Upper lobe of left lung (tissue), 6 donors: ENCODE results near the gene ACOXL. TPM values are rescaled to one million over a fixed set of nuclear protein-coding genes. Genes with fewer than 3 reads are reported as not detected.

Experiments
- ATAC-seq, 2 donors: fragments of 200-7000 bp; cut with Tn5 transposase; one replicate each; pipeline ENCODE4 v1.9.1; 2022; ENCODE audit warnings: mild to moderate bottlenecking in 2 of 2, moderate library complexity in 2 of 2; ENCODE audit not compliant: low FRiP score in 2 of 2
- DNase-seq, 2 donors: peaks; one replicate each; pipeline ENCODE4 v3.0.0-alpha.2; 2019 to 2020
- H3K27ac ChIP-seq, 4 donors: fragments of 200-600 bp; sonication (generic); one replicate each; pipeline ENCODE4 v1.5.1; 2016 to 2019
- H3K27me3 ChIP-seq, 4 donors: fragments of 200-600 bp; sonication (generic); one replicate each; pipeline ENCODE4 v1.5.1; 2017 to 2019
- H3K36me3 ChIP-seq, 4 donors: fragments of 200-600 bp; sonication (generic); one replicate each; pipeline ENCODE4 v1.5.1; 2016 to 2019
- H3K4me1 ChIP-seq, 4 donors: fragments of 200-600 bp; sonication (generic); one replicate each; pipeline ENCODE4 v1.5.1; 2018 to 2019
- H3K4me3 ChIP-seq, 4 donors: fragments of 200-600 bp; sonication (generic); one replicate each; pipeline ENCODE4 v1.5.1; 2017 to 2019; ENCODE audit warnings: mild to moderate bottlenecking in 2 of 4, moderate library complexity in 1 of 4
- H3K9me3 ChIP-seq, 4 donors: fragments of 200-600 bp; sonication (generic); one replicate each; pipeline ENCODE4 v1.5.1; 2018 to 2019
- CTCF ChIP-seq, 6 experiments: fragments of 450-650 bp in 4 of 6; fragments of 200-600 bp in 2 of 6; sonication (generic) in 2 of 6; IDR thresholded peaks; one replicate each; pipeline ENCODE4 v1.5.1; 2016 to 2019; ENCODE audit warnings: antibody characterized with exemption in 6 of 6
- EP300 ChIP-seq, 4 donors: sonication (generic); formaldehyde crosslinking; IDR thresholded peaks; one replicate each; pipeline ENCODE4 v1.5.1; 2017; ENCODE audit warnings: antibody characterized with exemption in 4 of 4, control low read depth in 2 of 4
- POLR2A ChIP-seq, 4 donors: fragments of 450-650 bp; IDR thresholded peaks; one replicate each; pipeline ENCODE4 v1.5.1; 2016 to 2017; ENCODE audit warnings: antibody characterized with exemption in 4 of 4, mild to moderate bottlenecking in 2 of 4
- POLR2AphosphoS5 ChIP-seq, 2 donors: sonication (generic); formaldehyde crosslinking; IDR thresholded peaks; one replicate each; pipeline ENCODE4 v1.5.1; 2017; ENCODE audit warnings: antibody characterized with exemption in 2 of 2
- WGBS, 2 donors: methylation state at CpG; one replicate each; pipeline ENCODE4 v1.1.5; 2017 to 2018; 5-methylcytosine and 5-hydroxymethylcytosine counted together
- total RNA-seq, 6 donors: library from RNA; depleted of rRNA in 4 of 6; stranded (reverse); fragments of >200 nt in 4 of 6; gene quantifications; one replicate each; pipeline versions ENCODE4 v1.1.0 to v1.2.1, GENCODE V29; 2016 to 2021
- donor health status: DM: no; HTN: no; CAD: no; lungs with moderate emphysema.
- donor health status: DM: no; HTN: yes; CAD: no; lungs with severe emphysema.

ACOXL gene
- total RNA-seq, 6 donors from 2014 or later, result 30.2 to 128 (median 38.0) TPM

DNA sequence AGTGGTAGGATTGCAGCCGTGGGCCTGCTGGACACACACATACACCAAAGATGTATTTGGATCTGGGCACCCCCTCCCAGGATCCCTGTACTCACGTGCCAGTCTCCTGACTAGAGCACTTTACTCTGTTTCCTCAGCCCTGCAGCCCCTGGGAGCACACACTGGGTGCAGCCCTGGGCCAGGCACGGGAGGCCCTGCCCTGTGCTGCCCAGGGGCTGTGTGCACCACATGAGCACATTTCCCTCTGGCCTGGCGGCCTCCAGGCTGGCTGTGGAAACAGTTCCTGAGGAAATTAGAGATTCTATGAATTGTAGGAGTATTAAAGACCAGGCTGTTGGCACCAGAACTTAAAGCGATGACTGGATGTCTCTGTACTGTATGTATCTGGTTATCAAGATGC, 433.7 kb downstream of the ACOXL start:
- Histone ChIP-seq H3K9me3 (no peaks in the 10 kb centered on the region), H3K27me3 (no peaks in the 10 kb centered on the region), H3K4me3 (no peak overlapping the region), H3K27ac (no peak overlapping the region), H3K36me3 (peaks cover 4 to 16% (median 9%) of the 10 kb centered on the region in 4 donors), H3K4me1 (peaks cover 16 to 18% (median 17%) of the 10 kb centered on the region in 4 donors)
- DNase-seq, result peak in 1 of 2 donors; percentile 27
- WGBS, 2 donors, result 100% methylated on average over 3 to 5 of the region's 5 CpGs
- ATAC-seq, result peak in 1 of 2 donors; percentile 37
- no peak for TF ChIP-seq POLR2AphosphoS5 (IDR thresholded peaks at IDR 0.05)
- no peak for TF ChIP-seq POLR2A (IDR thresholded peaks at IDR 0.05)
- TF ChIP-seq CTCF (IDR thresholded peaks at IDR 0.05), result no peak
- TF ChIP-seq EP300 (IDR thresholded peaks at IDR 0.05), result no peak

DNA sequence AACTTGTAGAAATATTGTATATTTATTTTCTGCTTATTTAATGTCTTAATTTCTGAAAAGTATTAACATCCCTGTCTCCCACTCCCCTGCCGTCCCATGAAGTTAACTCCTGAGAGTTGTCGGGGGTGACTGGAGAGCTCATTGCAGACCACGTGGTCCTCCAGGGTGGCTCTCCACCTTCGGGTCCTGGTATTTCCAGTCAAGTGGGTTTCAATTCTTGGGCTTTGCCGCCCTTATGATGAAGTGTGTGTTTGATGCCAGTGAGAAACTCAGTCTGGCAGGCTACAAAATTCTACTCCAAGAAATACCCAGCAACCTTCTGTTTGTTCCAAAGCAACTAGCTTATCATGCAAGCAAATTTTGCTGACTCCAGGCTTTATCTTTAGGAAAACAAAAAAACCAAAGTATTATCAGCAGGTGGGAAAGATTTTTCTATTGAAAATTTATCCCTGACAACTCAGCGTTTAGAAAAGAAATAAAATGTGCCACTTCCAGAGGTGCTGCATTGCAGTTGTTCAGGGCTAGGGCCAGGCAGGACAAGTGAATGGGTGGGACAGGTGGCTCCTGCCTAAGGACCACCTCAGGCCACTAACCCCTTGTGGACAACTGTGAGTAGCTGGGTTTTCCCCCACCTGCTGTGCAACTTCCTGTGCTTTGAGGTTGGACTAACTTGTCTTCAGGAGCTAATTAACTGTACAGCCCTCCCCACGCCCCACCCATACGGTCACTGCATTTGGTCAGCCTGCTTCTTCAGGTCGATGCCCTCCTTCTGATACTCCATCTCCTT, 434.9 kb downstream of the ACOXL start:
- Histone ChIP-seq H3K36me3 (peaks cover 4 to 16% (median 9%) of the 10 kb centered on the region in 4 donors), H3K4me1 (peaks cover 7 to 12% (median 7%) of the 10 kb centered on the region in 4 donors), H3K4me3 (no peak overlapping the region), H3K27ac (no peak overlapping the region), H3K27me3 (no peaks in the 10 kb centered on the region), H3K9me3 (no peaks in the 10 kb centered on the region)
- ATAC-seq, result no peak
- WGBS, 2 donors, result 77 to 86% methylated on average over 9 of the region's 9 CpGs
- TF ChIP-seq CTCF (IDR thresholded peaks at IDR 0.05), result no peak
- DNase-seq, result no peak

- TF ChIP-seq EP300 (IDR thresholded peaks at IDR 0.05), result no peak
- no peak for TF ChIP-seq POLR2A (IDR thresholded peaks at IDR 0.05)
- TF ChIP-seq POLR2AphosphoS5 (IDR thresholded peaks at IDR 0.05), result no peak
- TF ChIP-seq CTCF (IDR thresholded peaks at IDR 0.05), result no peak
- H3K9me3 ChIP-seq, result no peaks in the 10 kb centered on the region
- ATAC-seq (no peak), DNase-seq (no peak)
- peaks cover 4 to 16% (median 9%) of the 10 kb centered on the region in 4 donors for H3K36me3 ChIP-seq
- no peak overlapping the region for H3K4me3 ChIP-seq
- WGBS, 2 donors, result 88 to 92% methylated on average over 4 of the region's 4 CpGs
- H3K27me3 ChIP-seq, result no peaks in the 10 kb centered on the region
- peaks cover 3 to 7% (median 5%) of the 10 kb centered on the region in 4 donors for H3K4me1 ChIP-seq
- H3K27ac ChIP-seq, result no peak overlapping the region
These were observed 435.4 kb downstream of the ACOXL start for GRCh38 chr2:111167863-111168162.

Other genes starting within 250 kb of the ACOXL start
- gene RGPD6, start 155.4 kb upstream of the ACOXL start, total RNA-seq, result 100 to 1,000 TPM in 1 of 6 donors, 10 to 100 TPM in 4, 1 to 10 TPM in 1; 8.4 to 101 (median 59.6) TPM
- gene BUB1, start 54.5 kb upstream of the ACOXL start, total RNA-seq, result 1 to 10 TPM; 1.0 to 4.7 (median 3.0) TPM